DOHH2 (cell line): ENCODE measurements around the gene NAE1.

Experiments
- EZH2phosphoT487 ChIP-seq: fragments of 200-600 bp; sonication (generic); IDR thresholded peaks from 2 replicates; pipeline ENCODE4 v1.6.1; 2017; ENCODE audit warnings: borderline replicate concordance, mild to moderate bottlenecking, antibody characterized with exemption, low read length, moderate library complexity, mixed read lengths
- TF ChIP-seq, protein P1 (sequence below): fragments of 200-600 bp; sonication (generic); IDR thresholded peaks from one replicate; pipeline ENCODE4 v1.5.1; 2014; ENCODE audit warnings: antibody characterized with exemption, mild to moderate bottlenecking, low read depth, low read length; ENCODE audit not compliant: poor library complexity, severe bottlenecking

DNA sequence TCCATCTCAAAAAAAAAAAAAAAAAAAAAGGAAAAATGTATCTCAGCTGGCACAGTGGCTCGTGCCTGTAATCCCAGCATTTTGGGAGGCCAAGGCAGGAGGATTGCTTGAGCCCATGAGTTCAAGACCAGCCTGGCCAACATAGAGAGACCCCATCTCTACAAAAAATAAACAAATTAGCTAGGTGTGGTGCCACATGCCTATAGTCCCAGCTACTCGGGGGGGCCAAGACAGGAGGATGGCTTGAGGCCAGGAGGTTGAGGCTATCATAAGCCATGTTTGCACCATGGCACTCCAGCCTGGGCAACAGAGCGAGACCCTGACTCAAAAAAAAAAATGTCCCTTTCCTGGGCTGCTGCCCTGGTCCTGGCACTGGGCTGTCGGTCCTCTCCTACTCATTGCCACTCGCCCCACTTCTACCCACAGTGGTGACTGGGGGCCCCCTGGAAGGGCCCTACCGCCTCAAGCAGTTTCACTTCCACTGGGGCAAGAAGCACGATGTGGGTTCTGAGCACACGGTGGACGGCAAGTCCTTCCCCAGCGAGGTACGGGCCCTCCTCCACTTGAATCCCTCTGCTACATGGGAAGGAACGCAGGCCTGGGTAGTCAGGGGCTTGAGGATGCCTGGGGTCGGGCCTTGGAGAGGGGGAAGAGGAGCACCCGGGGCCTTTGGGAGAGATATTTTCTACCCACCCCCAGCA lies 19.5 kb upstream of the NAE1 start:
- TF ChIP-seq, protein P1, sequence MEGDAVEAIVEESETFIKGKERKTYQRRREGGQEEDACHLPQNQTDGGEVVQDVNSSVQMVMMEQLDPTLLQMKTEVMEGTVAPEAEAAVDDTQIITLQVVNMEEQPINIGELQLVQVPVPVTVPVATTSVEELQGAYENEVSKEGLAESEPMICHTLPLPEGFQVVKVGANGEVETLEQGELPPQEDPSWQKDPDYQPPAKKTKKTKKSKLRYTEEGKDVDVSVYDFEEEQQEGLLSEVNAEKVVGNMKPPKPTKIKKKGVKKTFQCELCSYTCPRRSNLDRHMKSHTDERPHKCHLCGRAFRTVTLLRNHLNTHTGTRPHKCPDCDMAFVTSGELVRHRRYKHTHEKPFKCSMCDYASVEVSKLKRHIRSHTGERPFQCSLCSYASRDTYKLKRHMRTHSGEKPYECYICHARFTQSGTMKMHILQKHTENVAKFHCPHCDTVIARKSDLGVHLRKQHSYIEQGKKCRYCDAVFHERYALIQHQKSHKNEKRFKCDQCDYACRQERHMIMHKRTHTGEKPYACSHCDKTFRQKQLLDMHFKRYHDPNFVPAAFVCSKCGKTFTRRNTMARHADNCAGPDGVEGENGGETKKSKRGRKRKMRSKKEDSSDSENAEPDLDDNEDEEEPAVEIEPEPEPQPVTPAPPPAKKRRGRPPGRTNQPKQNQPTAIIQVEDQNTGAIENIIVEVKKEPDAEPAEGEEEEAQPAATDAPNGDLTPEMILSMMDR = no peak
- no peak for TF ChIP-seq EZH2phosphoT487
